ENCODE results near the gene MAS1. TPM values are rescaled to one million over a fixed set of nuclear protein-coding genes. Genes with fewer than 3 reads are reported as not detected.
A peak's percentile ranks its signal among the peaks of the same experiment; 100 is the strongest.
"Not testable (repeated sequence)": the region's sequence is repeated elsewhere in the genome, so short reads cannot be mapped to it uniquely, and the experiment has no call there.

The MAS1 gene
- not detected for total RNA-seq

DNA sequence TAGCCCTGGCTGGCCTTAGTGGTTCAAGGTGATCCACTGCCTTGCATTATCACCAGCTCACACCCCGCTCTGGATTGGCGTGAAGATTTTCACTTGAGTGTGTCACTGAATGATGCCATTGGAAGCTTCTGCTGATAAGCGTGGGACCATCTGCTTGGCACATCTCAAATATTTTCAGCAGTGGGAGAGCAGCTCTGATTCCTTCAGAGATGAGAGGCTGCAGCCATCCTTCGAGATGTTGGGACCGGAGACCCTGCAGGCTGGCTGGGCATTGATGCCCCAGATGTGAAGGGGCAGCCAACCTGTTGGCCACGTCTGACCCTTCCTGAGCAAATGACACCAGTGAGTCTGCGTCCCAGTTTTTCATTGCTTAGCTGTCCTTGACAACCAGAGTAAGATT lies at the start of gene MAS1:
TSS of gene MAS1 (plus strand) at position 197 of the 400 bp plus-strand sequence. CDS start 15,968 bp downstream, outside the sequence.
- TF ChIP-seq, protein P1, sequence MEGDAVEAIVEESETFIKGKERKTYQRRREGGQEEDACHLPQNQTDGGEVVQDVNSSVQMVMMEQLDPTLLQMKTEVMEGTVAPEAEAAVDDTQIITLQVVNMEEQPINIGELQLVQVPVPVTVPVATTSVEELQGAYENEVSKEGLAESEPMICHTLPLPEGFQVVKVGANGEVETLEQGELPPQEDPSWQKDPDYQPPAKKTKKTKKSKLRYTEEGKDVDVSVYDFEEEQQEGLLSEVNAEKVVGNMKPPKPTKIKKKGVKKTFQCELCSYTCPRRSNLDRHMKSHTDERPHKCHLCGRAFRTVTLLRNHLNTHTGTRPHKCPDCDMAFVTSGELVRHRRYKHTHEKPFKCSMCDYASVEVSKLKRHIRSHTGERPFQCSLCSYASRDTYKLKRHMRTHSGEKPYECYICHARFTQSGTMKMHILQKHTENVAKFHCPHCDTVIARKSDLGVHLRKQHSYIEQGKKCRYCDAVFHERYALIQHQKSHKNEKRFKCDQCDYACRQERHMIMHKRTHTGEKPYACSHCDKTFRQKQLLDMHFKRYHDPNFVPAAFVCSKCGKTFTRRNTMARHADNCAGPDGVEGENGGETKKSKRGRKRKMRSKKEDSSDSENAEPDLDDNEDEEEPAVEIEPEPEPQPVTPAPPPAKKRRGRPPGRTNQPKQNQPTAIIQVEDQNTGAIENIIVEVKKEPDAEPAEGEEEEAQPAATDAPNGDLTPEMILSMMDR (IDR thresholded peaks at IDR 0.05): no peak
- TF ChIP-seq POLR2AphosphoS5 (IDR thresholded peaks at IDR 0.05) (no peak), EP300 (IDR thresholded peaks at IDR 0.05) (no peak), POLR2A (IDR thresholded peaks at IDR 0.05) (no peak)
- peaks cover 59% of the 10 kb centered on the region for H3K27me3 ChIP-seq
- H3K4me1 ChIP-seq: no peaks in the 10 kb centered on the region
- H3K27ac ChIP-seq: no peak within 1 kb of the TSS
- no peaks in the 10 kb centered on the region for H3K9me3 ChIP-seq
- DNase-seq (ENCODE audit: low spot score in 2 of 2): peak in 1 of 2 donors; percentile 23
- no peaks in the 10 kb centered on the region for H3K36me3 ChIP-seq
- 81% methylated on average over 7 of the region's 7 CpGs for WGBS
- no peak within 1 kb of the TSS for H3K4me3 ChIP-seq

DNA sequence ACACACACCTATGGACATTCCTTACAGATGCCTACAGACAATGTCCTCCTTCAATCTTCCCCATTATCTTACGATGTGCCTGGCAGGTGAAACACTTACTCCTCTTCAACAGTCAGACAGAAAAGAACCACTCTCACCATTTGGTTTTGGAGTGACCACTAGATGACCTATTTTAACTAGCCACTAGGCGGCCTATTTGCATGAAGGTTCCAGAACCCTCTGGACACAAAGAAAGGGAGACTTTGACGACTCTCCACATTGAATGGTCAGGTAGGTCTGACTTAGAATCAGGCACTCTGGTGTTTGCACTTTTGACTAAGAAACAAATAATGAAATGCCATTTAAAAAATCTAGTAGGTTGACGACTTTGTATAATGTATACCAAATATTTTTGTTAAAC lies 48.8 kb upstream of the MAS1 start:
- H3K4me1 ChIP-seq: no peaks in the 10 kb centered on the region
- H3K27me3 ChIP-seq: no peaks in the 10 kb centered on the region
- no peak for DNase-seq (ENCODE audit: low spot score in 2 of 2)
- TF ChIP-seq, protein P1 (IDR thresholded peaks at IDR 0.05): no peak
- TF ChIP-seq POLR2AphosphoS5 (IDR thresholded peaks at IDR 0.05): no peak
- TF ChIP-seq POLR2A (IDR thresholded peaks at IDR 0.05): no peak
- no peak for TF ChIP-seq EP300 (IDR thresholded peaks at IDR 0.05)
- WGBS: 85% methylated on average over 4 of the region's 4 CpGs
- H3K27ac ChIP-seq: no peak overlapping the region
- H3K4me3 ChIP-seq: no peak overlapping the region
- no peaks in the 10 kb centered on the region for H3K36me3 ChIP-seq
- H3K9me3 ChIP-seq: no peaks in the 10 kb centered on the region

DNA sequence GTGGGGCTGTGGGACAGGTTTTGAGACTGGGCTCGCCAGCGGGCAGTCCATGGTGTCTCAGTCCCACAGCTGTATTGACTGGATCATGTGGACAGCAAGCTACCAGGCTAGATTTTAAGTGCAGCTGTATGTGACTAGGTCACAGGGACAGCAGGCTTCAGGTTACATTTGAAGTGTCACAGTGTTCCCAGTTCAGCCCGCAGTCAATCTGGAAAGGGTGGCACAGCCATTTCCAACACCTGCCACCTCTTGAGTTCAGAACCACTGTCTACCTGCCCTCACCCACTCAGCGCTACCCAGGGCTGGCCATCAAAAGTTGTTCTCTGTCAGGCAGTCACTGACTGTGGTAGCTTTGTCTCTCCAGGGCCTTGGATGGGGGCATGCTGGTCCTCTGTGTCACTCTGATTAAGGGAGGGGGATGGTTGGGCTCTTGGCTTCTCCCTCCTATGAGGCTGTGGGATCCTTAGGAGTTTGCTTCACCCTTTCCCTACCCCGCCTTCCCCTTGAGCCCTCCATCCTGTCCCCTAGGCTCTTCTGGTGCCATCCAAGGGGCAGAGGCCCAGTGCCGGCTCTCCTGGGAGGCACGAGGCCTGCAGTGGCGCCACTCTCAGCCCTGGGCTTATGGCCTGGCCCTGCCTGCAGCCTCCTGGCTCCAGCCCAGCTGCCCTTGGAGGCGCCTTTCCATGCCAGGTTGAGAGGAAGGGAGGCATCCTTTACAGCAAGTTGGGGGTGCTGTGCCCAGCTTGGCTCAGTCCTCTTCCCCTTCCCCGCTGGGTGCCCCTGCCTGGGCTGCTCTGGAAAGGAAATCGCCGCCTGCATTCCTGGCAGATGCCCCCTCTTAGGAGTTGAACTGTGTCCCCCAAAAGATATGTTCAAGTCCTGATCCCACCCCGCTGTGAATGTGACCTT lies 45.8 kb upstream of the MAS1 start:
- TF ChIP-seq EP300 (IDR thresholded peaks at IDR 0.05) (no peak), POLR2A (IDR thresholded peaks at IDR 0.05) (no peak), POLR2AphosphoS5 (IDR thresholded peaks at IDR 0.05) (no peak)
- TF ChIP-seq, protein P1 (IDR thresholded peaks at IDR 0.05): no peak
- Histone ChIP-seq H3K4me3 (no peak overlapping the region), H3K27ac (no peak overlapping the region), H3K27me3 (no peaks in the 10 kb centered on the region), H3K9me3 (no peaks in the 10 kb centered on the region), H3K36me3 (no peaks in the 10 kb centered on the region), H3K4me1 (no peaks in the 10 kb centered on the region)
- peak in 1 of 2 donors; percentile 62 for DNase-seq (ENCODE audit: low spot score in 2 of 2)
- WGBS: 80% methylated on average over 7 of the region's 13 CpGs

DNA sequence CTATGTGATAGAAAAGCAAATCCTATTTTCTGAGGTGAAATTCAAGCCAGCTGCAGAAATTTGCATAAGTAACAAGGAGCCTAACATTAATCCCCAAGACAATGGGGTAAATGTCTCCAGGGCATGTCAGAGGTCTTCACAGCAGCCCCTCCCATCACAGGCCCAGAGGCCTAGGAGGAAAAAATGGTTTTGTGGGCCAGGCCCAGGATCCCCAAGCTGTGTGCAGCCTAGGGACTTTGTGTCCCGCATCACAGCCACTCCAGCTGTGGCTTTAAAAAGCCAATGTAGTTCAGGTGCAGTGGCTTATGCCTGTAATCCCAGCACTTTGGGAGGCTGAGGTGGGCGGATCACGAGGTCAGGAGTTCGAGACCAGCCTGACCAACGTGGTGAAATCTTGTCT lies 42.2 kb upstream of the MAS1 start:
- 96% methylated on average over 5 of the region's 5 CpGs for WGBS

DNA sequence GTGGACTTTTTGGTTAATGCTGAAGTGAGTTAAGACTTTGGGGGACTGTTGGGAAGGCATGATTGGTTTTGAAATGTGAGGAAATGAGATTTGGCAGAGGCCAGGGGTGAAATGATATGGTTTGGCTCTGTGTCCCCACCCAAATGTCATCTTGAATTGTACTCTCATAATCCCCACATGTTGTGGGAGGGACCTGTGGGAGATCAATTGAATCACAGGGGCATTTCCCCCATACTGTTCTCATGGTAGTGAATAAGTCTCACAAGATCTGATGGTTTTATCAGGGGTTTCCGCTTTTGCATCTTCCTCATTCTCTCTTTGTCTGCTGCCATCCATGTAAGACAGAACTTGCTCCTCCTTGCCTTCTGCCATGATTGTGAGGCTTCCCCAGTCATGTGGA lies 40.9 kb upstream of the MAS1 start:
- not testable (repeated sequence) for H3K36me3 ChIP-seq; H3K27me3 ChIP-seq; H3K27ac ChIP-seq; DNase-seq (ENCODE audit: low spot score in 2 of 2); H3K4me3 ChIP-seq; H3K4me1 ChIP-seq; H3K9me3 ChIP-seq
- WGBS: 83% methylated on average over 1 of the region's 1 CpG

More for the DNA sequence above, 42.2 kb upstream of the MAS1 start:
- H3K9me3 ChIP-seq; H3K4me3 ChIP-seq; DNase-seq (ENCODE audit: low spot score in 2 of 2); H3K4me1 ChIP-seq; H3K27me3 ChIP-seq; H3K36me3 ChIP-seq; H3K27ac ChIP-seq: not testable (repeated sequence)

DNA sequence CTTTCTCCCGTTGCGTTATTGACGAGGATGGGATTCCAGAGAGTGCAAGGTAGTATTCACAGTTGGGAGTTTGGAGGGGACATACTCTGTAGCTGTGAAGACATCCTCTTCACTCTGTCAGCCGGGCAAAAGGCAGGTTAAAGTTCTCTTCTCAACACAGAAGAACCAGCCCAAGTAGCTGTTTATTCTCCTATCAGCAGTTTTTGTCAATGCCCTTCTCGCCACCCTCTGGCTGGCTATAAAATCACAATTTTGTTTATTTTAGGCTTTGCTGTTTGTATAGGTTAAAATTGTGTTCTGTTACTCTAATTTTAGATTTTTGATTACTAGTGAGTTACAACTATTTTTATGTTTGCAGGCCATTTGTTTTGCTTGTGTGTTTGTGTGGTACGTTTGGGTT lies 37.9 kb upstream of the MAS1 start:
- WGBS: 33% methylated on average over 6 of the region's 6 CpGs
- no peaks in the 10 kb centered on the region for H3K27me3 ChIP-seq

More for the DNA sequence above, 37.9 kb upstream of the MAS1 start:
- no peaks in the 10 kb centered on the region for H3K36me3 ChIP-seq
- H3K9me3 ChIP-seq: no peaks in the 10 kb centered on the region
- no peak for TF ChIP-seq EP300 (IDR thresholded peaks at IDR 0.05)
- TF ChIP-seq POLR2AphosphoS5 (IDR thresholded peaks at IDR 0.05): no peak
- TF ChIP-seq, protein P1 (IDR thresholded peaks at IDR 0.05): peak in 1 of 2 donors; percentile 13
- no peak overlapping the region for H3K27ac ChIP-seq
- no peak overlapping the region for H3K4me3 ChIP-seq
- H3K4me1 ChIP-seq: no peaks in the 10 kb centered on the region
- peak in 1 of 2 donors; percentile 16 for DNase-seq (ENCODE audit: low spot score in 2 of 2)
